Calu3 (cell line): ENCODE data around the gene RAB3GAP2. TPM values are rescaled to one million over a fixed set of nuclear protein-coding genes. Genes with fewer than 3 reads are reported as not detected.

Experiments
- BruUV-seq: library from RNA; stranded (reverse); fragments of 400-500 nt; replicated peaks from 2 replicates; lab custom pipeline; 2021; lab: Mats Ljungman, UMichigan
- CTCF ChIA-PET: fragments of 300-600 bp; sonication (Branson Sonifier 250); formaldehyde crosslinking; loops from one replicate; lab custom pipeline; 2022; ENCODE audit warnings: antibody characterized with exemption; lab: Charles Lee
- DNase-seq: peaks from one replicate; pipeline ENCODE4 v3.0.0; 2022
- H3K27ac Mint-ChIP-seq: one replicate; pipeline ENCODE4 v1.8.0; 2022; ENCODE audit warnings: mixed read lengths; ENCODE audit not compliant: unreplicated experiment
- H3K27me3 Mint-ChIP-seq: one replicate; pipeline ENCODE4 v1.8.0; 2022; ENCODE audit warnings: mixed read lengths; ENCODE audit not compliant: unreplicated experiment
- H3K36me3 Mint-ChIP-seq: one replicate; pipeline ENCODE4 v1.8.0; 2022; ENCODE audit warnings: mild to moderate bottlenecking, moderate library complexity, mixed read lengths; ENCODE audit not compliant: insufficient read depth, unreplicated experiment
- H3K4me1 Mint-ChIP-seq: one replicate; pipeline ENCODE4 v1.8.0; 2022; ENCODE audit warnings: mild to moderate bottlenecking, low read depth, mixed read lengths; ENCODE audit not compliant: unreplicated experiment
- H3K4me3 Mint-ChIP-seq: one replicate; pipeline ENCODE4 v1.8.0; 2022; ENCODE audit warnings: mild to moderate bottlenecking, low read depth, moderate library complexity, mixed read lengths; ENCODE audit not compliant: unreplicated experiment
- H3K9me3 Mint-ChIP-seq: one replicate; pipeline ENCODE4 v1.8.0; 2022; ENCODE audit warnings: low read depth, mixed read lengths; ENCODE audit not compliant: unreplicated experiment
- CTCF ChIP-seq: fragments of 200-600 bp; IDR thresholded peaks from one replicate; pipeline ENCODE4 v1.8.0; 2022; ENCODE audit warnings: antibody characterized with exemption; ENCODE audit not compliant: unreplicated experiment
- intact Hi-C: fragments of 100-400 bp; cut with micrococcal nuclease; formaldehyde crosslinking; loops from one replicate; pipeline ENCODE4 v1.10.0; 2022; ENCODE audit not compliant: unreplicated experiment
- total RNA-seq: library from RNA; stranded (reverse); gene quantifications from 2 replicates; pipeline ENCODE4 v1.2.3, GENCODE V29; 2022

Gene RAB3GAP2
- total RNA-seq, 1 experiment from 2014 or later = 48.0 TPM

GRCh38 chr1:220137019-220137786, 135.1 kb downstream of the RAB3GAP2 start:
- H3K27me3 Mint-ChIP-seq = no peaks in the 10 kb centered on the region
- H3K27ac Mint-ChIP-seq = no peak overlapping the region
- no peak for TF ChIP-seq CTCF
- H3K9me3 Mint-ChIP-seq = no peaks in the 10 kb centered on the region
- no peak overlapping the region for H3K4me3 Mint-ChIP-seq
- CTCF ChIA-PET = interaction anchor here (0.6 to 0.7 kb wide), 2 partner anchors 86 to 1509 kb away, joined by 3 read pairs; no protein-coding TSS in a partner anchor
- no TSS peak for BruUV-seq
- H3K36me3 Mint-ChIP-seq = peaks cover 38% of the 10 kb centered on the region
- intact Hi-C loops = no loop called here
- DNase-seq = no peak
- no peaks in the 10 kb centered on the region for H3K4me1 Mint-ChIP-seq

GRCh38 chr1:220135755-220136154, 136.5 kb downstream of the RAB3GAP2 start:
- no peak overlapping the region for H3K27ac Mint-ChIP-seq
- no peak for DNase-seq
- no peaks in the 10 kb centered on the region for H3K27me3 Mint-ChIP-seq
- no peaks in the 10 kb centered on the region for H3K4me1 Mint-ChIP-seq
- CTCF ChIA-PET = interaction anchor here (0.6 to 0.7 kb wide), 2 partner anchors 178 to 559 kb away, joined by 3 to 7 read pairs; no protein-coding TSS in a partner anchor
- H3K4me3 Mint-ChIP-seq = no peak overlapping the region
- BruUV-seq = no TSS peak
- intact Hi-C loops = no loop called here
- no peaks in the 10 kb centered on the region for H3K9me3 Mint-ChIP-seq
- H3K36me3 Mint-ChIP-seq = peaks cover 37% of the 10 kb centered on the region
- TF ChIP-seq CTCF = no peak

GRCh38 chr1:220129479-220130210, 142.6 kb downstream of the RAB3GAP2 start:
- Mint-ChIP-seq H3K27ac (no peak overlapping the region), H3K36me3 (peaks cover 17% of the 10 kb centered on the region), H3K27me3 (no peaks in the 10 kb centered on the region), H3K4me1 (peaks cover 5% of the 10 kb centered on the region), H3K9me3 (no peaks in the 10 kb centered on the region), H3K4me3 (no peak overlapping the region)
- intact Hi-C loops = no loop called here
- DNase-seq = no peak
- BruUV-seq = no TSS peak
- CTCF ChIA-PET = no interaction called here
- no peak for TF ChIP-seq CTCF

- BruUV-seq = no TSS peak
- intact Hi-C loops = no loop called here
- DNase-seq = no peak
- Mint-ChIP-seq H3K27ac (no peak overlapping the region), H3K4me3 (no peak overlapping the region), H3K4me1 (peaks cover 21% of the 10 kb centered on the region), H3K36me3 (peaks cover 9% of the 10 kb centered on the region), H3K9me3 (no peaks in the 10 kb centered on the region), H3K27me3 (no peaks in the 10 kb centered on the region)
- CTCF ChIA-PET = no interaction called here
- TF ChIP-seq CTCF = no peak
Measured at GRCh38 chr1:220127076-220127475, 145.2 kb downstream of the RAB3GAP2 start.
